SH-SY5Y (cell line): ENCODE results near the gene RBFOX2.

Source experiments
- GATA2 ChIP-seq: IDR thresholded peaks from 2 replicates; pipeline ENCODE4 v1.6.1; 2011; ENCODE audit warnings: mild to moderate bottlenecking, low read depth, low read length
- GATA3 ChIP-seq: IDR thresholded peaks from 2 replicates; pipeline ENCODE4 v1.6.1; 2011; ENCODE audit warnings: low read depth, mild to moderate bottlenecking, low read length, moderate library complexity

DNA sequence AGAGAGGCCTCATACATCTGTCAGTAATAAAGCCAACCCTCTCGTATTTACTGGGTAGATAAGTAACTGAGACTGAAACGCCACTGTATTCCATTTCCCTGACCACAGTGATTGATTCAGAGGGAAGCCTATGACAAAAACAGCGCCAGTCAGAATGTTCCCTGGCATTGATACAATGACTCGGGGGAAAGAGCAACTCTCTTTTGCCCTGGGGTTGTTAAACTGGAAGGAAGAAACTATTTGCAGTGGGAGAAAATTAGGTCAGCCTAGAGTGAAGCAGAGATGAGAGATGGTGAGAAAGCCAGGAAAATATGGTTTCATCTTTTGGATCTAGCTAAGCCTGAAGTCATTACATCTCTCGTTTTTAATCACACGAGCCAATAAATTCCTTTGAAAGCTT, 48.6 kb upstream of the RBFOX2 start:
- TF ChIP-seq GATA3 (no peak), GATA2 (no peak)
